CD4-positive, alpha-beta T cell treated with Interleukin-10 for 1 hour (primary cell): ENCODE results near the gene AP2A1.
A peak's percentile ranks its signal among the peaks of the same experiment; 100 is the strongest.
"Not testable (repeated sequence)": the region's sequence is repeated elsewhere in the genome, so short reads cannot be mapped to it uniquely, and the experiment has no call there.

Experiments
- DNase-seq: peaks from one replicate; pipeline ENCODE4 v3.0.0-alpha.2; 2020

The AP2A1 gene

DNA sequence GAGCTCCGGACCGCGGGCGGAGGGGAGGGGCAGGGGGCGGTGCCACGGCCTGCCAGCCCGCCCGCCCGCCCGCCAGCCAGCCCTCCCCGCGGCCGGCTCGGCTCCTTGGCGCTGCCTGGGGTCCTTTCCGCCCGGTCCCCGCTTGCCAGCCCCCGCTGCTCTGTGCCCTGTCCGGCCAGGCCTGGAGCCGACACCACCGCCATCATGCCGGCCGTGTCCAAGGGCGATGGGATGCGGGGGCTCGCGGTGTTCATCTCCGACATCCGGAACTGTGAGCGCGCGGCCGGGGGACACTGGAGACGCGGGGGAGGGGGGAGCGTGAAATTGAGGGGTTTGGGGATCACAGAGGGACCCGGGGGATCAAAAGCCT lies at the start of gene AP2A1:
Gene AP2A1 (plus strand): TSS at position 72 of the 370 bp plus-strand sequence. CDS start 133 bp downstream, at position 205.
- no peak for DNase-seq

DNA sequence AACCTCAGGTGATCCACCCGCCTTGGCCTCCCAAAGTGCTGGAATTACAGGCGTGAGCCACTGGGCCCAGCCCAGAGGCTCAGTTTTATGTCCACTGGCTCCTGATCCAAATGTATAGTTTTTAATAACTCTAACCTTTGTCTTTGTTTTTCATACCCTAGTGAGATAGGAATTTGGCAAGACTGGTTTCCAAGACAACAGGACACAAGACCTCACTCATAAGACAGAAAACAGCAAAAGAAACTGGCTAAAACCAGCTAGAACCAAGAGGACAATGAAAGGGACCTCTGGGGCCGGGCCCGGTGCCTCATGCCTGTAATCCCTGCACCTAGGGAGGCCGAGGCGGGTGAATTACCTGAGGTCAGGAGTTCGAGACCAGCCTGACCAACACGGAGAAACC lies 48.3 kb upstream of the AP2A1 start:
- DNase-seq = no peak

DNA sequence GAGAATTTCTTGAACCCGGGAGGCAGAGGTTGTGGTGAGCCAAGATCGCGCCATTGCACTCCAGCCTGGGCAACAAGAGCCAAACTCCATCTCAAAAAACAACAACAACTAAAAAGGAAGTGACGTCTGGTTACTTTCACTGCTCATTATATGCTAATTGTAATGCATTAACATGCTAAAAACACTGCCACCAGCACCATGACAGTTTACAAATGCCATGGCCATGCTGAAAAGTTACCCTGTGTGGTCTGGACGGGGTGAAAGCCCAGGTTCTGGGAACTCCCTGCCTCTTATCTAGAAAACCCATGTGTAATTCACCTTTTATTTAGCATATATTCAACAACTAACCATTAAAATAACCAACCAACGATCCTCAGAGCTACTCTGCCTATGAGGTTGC lies 47.8 kb upstream of the AP2A1 start:
- DNase-seq = no peak

GRCh38 chr19:49719420-49719819 lies 47.4 kb upstream of the AP2A1 start:
- not testable (repeated sequence) for DNase-seq

GRCh38 chr19:49727217-49728030 lies 39.4 kb upstream of the AP2A1 start:
- no peak for DNase-seq

DNA sequence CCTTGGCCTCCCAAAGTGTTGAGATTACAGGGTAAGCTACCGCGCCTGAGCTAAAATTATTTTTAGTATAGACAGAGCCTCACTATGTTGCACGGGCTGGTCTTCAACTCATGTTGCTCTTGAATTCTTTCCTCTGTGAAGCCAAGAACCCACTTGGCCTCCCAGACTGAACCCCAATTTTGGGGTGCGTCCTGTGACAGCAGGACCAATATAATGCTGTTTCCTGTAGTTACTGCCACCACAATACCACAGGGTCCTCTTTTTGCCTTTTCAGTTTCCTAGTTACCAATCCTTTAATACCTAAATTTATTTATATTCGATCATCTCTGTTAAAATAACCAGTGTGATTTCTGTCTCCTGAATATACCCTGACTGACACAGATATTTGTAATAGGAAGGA lies 36.6 kb upstream of the AP2A1 start:
- DNase-seq = no peak

DNA sequence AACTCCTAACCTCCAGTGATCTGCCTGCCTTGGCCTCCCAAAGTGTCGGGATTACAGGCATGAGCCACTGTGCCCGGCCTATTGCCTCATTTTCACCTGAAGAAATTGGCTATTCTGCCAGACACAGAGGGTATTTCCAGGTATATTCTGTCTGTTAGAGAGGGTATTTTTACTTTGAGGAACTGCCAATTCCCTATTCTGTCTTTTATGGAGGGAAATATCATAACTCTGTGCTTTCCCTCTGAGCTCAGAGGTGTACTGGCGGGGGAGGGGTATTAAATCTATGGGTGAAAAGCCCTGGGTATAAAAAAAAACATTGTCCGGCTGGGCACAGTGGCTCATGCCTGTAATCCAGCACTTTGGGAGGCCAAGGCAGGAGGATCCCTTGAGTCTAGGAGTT lies 28.5 kb upstream of the AP2A1 start:
- DNase-seq = no peak

GRCh38 chr19:49739098-49739497 lies 27.7 kb upstream of the AP2A1 start:
- no peak for DNase-seq

GRCh38 chr19:49739933-49740332 lies 26.9 kb upstream of the AP2A1 start:
- no peak for DNase-seq

DNA sequence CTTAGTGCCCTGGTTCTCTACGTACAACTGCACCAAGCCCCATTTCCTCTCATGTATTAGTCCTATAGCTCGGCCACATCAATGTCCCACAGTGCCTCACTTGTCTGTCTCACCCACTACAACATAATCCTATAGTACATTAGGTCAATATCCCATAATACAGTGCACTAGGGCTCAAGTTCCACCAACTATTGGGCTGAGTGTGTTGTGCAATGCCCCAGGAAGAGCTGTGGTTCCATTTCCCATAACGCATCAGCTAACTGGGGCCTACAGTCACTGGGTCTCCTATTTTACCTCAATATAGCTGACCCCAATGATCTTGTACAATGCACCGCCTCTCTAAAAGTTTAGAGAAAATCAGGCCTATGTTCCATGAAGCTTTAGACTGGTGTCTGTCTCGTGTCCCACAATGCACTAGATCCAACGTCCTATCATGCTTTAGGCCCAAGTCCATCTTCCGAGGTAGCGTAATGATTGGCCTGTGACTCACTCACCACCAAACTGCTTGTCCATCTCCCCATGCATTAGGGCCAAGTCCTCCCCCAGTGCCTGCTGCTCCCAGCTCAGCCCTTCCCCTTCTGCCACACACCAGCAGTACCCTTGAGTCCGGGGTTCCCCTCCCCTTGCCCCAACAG lies 25.5 kb upstream of the AP2A1 start:
- no peak for DNase-seq

DNA sequence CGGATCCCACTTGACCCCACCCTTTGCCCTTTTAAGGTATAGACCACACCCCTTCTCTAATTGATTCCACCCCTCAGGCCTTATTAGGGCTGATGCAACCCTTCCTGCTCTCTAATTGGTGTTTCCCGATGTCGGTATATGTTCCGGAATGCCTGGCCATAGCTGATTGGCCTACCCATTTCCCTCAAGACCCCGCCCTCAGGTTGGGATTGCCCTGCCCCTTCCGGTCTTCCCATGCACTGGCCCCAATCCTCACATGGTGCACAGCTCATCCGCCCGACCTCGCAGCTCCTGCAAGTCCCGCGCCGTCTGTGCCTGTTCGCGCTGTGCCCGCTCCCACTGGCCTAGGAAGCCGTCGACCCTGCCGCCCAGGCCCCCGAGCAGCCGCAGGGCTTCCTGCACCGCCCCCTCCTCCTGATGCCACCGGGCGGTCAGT lies 21.8 kb upstream of the AP2A1 start:
- no peak for DNase-seq

DNA sequence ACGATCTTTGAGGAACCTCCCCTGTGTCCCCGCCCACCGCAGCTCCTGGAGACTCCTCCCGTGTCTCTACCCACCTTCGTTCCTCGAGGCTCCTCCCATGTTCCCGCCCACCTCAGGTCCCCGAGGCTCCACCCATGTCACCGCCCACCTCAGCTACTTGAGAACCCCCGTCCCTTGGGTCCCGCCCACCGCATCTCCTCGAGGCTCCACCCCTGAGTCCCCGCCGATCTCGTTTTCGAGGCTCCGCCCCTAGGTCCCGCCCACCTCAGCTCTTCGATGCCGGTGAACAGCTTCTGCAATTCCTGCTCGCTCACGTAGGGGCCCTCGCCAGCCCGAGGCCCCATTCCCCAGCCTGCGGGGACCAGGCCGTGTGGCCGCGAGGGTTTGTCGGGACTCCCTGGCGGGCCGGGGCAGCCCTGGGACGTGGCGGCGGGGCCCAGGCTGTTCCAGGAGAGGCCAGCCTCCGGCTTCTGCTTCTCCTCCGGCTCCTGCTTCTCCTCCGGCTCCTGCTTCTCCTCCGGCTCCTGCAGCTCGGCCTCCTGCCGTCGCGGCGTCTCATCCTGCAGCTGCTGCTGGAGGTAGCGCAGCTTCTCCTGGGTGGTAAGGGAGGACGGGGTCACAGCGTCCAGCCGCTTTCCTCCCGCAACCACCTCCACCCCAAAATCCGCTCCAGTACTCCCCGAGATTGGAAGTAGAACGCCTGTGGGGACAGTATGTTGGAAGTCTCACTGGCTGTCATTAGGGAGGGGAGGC lies 20.4 kb upstream of the AP2A1 start:
- DNase-seq = peak; percentile 63

DNA sequence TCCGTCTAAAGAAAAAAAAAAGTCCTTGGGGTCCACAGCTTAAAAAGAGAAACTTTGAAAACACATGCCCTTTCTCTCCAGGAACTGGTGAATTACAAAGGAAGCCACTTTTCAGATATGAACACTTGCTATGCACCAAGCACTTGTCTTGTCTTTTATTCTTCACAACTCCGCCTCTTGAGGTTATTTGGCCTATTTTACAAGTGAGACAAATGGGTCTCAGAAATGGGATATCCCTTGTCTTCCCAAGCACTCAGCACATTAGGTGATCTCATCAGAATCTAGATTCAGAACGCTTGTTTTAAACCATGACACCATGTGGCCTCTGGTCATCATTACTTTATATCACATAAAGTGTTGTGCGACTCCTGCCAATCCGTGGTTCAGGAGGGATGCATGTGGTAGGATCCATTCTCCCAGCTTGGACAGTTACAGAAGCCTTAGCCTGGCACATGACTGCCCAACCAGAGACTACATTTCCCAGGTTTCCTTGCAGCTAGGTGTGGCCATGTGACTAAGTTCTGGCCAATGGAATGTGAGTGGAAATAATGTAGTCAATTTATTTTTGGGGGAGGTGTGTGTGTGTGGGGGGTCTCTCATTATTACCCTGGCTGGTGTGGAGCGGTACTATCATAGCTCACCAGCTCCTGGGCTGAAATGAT lies 17.6 kb upstream of the AP2A1 start:
- no peak for DNase-seq

- DNase-seq = no peak
These were observed 17.0 kb upstream of the AP2A1 start for GRCh38 chr19:49749771-49750170.

DNA sequence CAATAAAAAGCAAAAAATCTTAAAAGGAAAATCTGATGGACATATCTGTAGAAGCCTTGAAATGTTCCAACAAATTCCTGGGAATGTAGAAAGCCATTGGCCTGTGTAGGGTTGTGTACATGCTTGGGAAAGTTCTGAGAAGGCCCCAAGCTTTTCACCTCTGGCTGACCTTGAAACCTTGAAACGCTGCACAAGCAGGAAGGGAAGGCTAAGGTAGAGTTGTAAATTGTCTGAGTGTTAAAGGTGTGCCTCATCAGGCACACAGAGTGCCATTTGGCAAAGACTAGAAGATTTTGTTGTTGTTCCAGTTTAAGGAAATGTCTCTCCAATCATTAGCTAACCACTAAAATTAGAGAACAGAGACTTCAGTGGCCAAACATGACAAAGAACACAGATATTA lies 14.1 kb upstream of the AP2A1 start:
- no peak for DNase-seq

GRCh38 chr19:49755956-49756355 lies 10.8 kb upstream of the AP2A1 start:
- no peak for DNase-seq

DNA sequence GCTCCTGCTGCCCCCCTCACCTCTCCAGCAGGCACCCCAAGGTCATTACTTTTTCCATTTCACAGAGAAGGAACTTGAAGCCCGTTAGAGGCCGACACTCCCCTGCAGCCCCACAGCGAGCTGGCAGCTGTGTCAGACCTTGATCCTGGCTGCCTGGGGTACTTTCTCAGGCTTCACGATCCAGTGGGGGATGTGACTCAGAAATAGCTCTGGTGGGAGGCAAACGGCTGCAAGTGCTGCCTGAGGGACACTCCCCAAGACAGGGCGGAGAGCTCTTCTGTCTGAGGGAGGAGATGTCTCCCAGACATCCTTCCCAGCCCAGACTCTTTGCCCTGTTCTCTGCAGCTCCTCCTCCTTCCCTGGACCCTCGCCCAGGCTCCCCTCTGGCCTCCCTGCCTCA lies 8.5 kb upstream of the AP2A1 start:
- no peak for DNase-seq

DNA sequence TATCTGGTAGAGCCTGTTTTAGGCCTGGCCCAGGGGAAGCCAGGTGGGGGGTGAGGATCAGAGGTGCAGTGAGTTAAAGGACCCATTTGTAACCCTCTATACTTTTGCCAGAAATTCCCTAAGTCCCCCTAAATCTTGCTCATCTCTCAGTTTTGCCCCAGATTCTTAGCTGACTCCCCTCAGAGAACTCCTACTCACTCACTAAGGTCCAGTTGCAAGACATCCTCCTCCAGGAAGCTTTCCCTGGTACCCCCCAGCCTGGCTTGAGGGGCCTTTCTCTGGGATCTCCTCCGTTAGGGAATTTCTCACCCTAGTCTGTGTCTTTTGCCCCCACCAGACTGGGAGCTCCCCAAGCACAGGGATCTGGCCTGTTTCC lies 5.6 kb upstream of the AP2A1 start:
- no peak for DNase-seq

DNA sequence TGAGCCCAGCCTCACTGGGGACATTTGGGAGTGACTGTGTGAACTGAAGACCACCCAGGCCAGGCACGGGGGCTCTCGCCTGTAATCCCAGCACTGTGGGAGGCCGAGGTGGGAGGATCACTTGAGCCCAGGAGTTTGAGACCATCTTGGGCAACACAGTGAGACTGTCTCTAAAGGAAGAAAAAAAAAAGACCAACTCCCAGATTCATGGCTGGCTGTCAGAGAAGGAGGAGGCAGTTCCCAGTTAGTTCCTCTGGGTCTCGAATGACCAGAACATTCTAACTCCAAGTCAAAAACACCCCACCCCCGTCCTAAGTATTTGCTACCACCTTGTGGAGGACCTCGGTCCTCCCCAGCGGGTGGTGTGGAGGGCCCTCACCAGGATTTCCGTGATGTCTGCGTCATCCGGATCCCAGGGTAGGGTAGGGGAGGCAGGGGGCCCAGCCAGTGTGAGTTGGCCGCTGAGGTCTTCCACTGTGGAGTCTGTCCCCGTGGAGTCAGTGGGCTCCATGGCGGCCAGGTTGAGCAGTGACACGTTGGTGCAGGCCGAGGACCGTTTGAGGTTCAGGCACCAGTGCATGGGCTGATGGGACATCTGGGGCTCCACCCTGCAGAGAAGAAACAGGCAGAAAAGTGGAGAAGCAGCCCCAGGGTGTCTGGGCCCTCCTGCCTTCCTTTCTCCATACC lies 5.0 kb upstream of the AP2A1 start:
- no peak for DNase-seq

DNA sequence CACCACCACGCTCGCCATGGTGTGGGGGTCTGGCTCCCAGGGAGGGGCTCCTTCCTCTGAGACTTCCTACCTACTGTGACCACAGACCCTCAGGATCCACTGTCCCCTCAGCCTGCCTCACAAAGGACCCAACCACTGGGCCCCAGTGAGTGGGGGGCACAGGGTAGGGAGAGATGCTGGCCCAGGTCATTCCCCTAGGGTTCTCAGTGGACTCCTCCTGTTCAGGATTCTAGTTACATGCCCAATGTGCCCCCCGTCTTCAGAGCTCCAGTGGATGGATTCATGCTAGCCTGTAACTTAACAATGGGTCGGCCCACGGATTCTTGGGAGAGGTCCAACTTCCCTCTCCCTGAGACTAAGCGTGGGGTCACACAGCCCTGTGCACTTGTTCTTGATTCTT lies 3.6 kb upstream of the AP2A1 start, which contains the start of gene TSKS:
Gene TSKS (minus strand): TSS at position 77 of the 400 bp plus-strand sequence. CDS start 59 bp downstream, at position 18.
- DNase-seq = no peak

GRCh38 chr19:49764341-49764740 lies 2.5 kb upstream of the AP2A1 start:
- DNase-seq = no peak
